ENCODE data around the gene SOAT2.
"Not testable (repeated sequence)": the region's sequence is repeated elsewhere in the genome, so short reads cannot be mapped to it uniquely, and the experiment has no call there.

Gene SOAT2

GRCh38 chr12:53079226-53080117 is 23.8 kb upstream of the SOAT2 start, which contains the start of gene SPRYD3:
TSS of gene SPRYD3 (minus strand) at chr12:53079390. CDS start at chr12:53079333, 57 bp downstream.
- DNase-seq (ENCODE audit: low read depth in 2 of 2, low spot score in 1 of 2), result peak; percentile 91 to 94

GRCh38 chr12:53082637-53083175 is 20.6 kb upstream of the SOAT2 start:
- DNase-seq (ENCODE audit: low read depth in 2 of 2, low spot score in 1 of 2), result no peak

- no peak for DNase-seq (ENCODE audit: low read depth in 2 of 2, low spot score in 1 of 2)
These were observed 16.9 kb upstream of the SOAT2 start for GRCh38 chr12:53086361-53086760.

GRCh38 chr12:53090105-53090504 is 13.2 kb upstream of the SOAT2 start:
- DNase-seq (ENCODE audit: low read depth in 2 of 2, low spot score in 1 of 2), result no peak

- DNase-seq (ENCODE audit: low read depth in 2 of 2, low spot score in 1 of 2), result no peak
These were observed 12.7 kb upstream of the SOAT2 start for GRCh38 chr12:53090554-53090953.

GRCh38 chr12:53091756-53092155 is 11.5 kb upstream of the SOAT2 start:
- no peak for DNase-seq (ENCODE audit: low read depth in 2 of 2, low spot score in 1 of 2)

- no peak for DNase-seq (ENCODE audit: low read depth in 2 of 2, low spot score in 1 of 2)
These were observed 9.4 kb upstream of the SOAT2 start for GRCh38 chr12:53093777-53094393.

- DNase-seq (ENCODE audit: low read depth in 2 of 2, low spot score in 1 of 2), result no peak
These were observed 8.9 kb upstream of the SOAT2 start for GRCh38 chr12:53094394-53094787.

GRCh38 chr12:53094796-53095595 is 8.3 kb upstream of the SOAT2 start:
- DNase-seq (ENCODE audit: low read depth in 2 of 2, low spot score in 1 of 2), result not testable (repeated sequence)

- not testable (repeated sequence) for DNase-seq (ENCODE audit: low read depth in 2 of 2, low spot score in 1 of 2)
These were observed 7.7 kb upstream of the SOAT2 start for GRCh38 chr12:53095596-53095895.

- no peak for DNase-seq (ENCODE audit: low read depth in 2 of 2, low spot score in 1 of 2)
These were observed 7.1 kb upstream of the SOAT2 start for GRCh38 chr12:53096089-53096741.

GRCh38 chr12:53096759-53097158 is 6.5 kb upstream of the SOAT2 start:
- no peak for DNase-seq (ENCODE audit: low read depth in 2 of 2, low spot score in 1 of 2)

- no peak for DNase-seq (ENCODE audit: low read depth in 2 of 2, low spot score in 1 of 2)
These were observed 6.1 kb upstream of the SOAT2 start for GRCh38 chr12:53097207-53097563.

GRCh38 chr12:53097564-53098353 is 5.5 kb upstream of the SOAT2 start, which contains the start of gene IGFBP6:
TSS of gene IGFBP6 (plus strand) at chr12:53097667. CDS start at chr12:53097718, 51 bp downstream.
- DNase-seq (ENCODE audit: low read depth in 2 of 2, low spot score in 1 of 2), result peak in 1 of 2 donors; percentile 25

GRCh38 chr12:53098354-53098981 is 4.8 kb upstream of the SOAT2 start:
- no peak for DNase-seq (ENCODE audit: low read depth in 2 of 2, low spot score in 1 of 2)

- DNase-seq (ENCODE audit: low read depth in 2 of 2, low spot score in 1 of 2), result peak; percentile 83 to 90
These were observed 4.0 kb upstream of the SOAT2 start for GRCh38 chr12:53099071-53099882.

GRCh38 chr12:53100466-53101151 is 2.7 kb upstream of the SOAT2 start:
- DNase-seq (ENCODE audit: low read depth in 2 of 2, low spot score in 1 of 2), result no peak

GRCh38 chr12:53101266-53101665 is 2.0 kb upstream of the SOAT2 start:
- no peak for DNase-seq (ENCODE audit: low read depth in 2 of 2, low spot score in 1 of 2)

All from stimulated activated CD8-positive, alpha-beta memory T cell treated with anti-CD3 and anti-CD28 coated beads, Interleukin-4, amount 100 ng/mL, for 1 hour (primary cell).